ENCODE results near the gene LAMB1.

DNA sequence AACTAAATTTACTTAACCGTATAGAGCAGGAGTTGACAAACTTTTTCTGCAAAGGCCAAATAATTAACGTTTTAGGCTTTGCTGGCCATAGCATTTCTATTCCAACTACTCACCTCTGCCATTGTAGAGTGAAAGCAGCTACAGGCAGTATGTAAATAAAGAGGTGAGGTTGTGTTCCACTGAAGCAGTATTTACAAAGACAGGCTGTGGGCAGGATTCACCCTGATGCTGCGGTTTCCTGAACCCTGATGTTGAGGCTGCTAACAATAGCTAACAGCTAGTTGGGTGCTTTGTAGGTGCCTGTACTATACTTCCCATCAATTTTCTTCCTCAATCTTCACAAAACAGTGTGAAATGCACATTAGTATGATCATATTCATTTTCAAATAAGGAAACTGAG, 47.0 kb upstream of the LAMB1 start:
- TF ChIP-seq, protein P1, sequence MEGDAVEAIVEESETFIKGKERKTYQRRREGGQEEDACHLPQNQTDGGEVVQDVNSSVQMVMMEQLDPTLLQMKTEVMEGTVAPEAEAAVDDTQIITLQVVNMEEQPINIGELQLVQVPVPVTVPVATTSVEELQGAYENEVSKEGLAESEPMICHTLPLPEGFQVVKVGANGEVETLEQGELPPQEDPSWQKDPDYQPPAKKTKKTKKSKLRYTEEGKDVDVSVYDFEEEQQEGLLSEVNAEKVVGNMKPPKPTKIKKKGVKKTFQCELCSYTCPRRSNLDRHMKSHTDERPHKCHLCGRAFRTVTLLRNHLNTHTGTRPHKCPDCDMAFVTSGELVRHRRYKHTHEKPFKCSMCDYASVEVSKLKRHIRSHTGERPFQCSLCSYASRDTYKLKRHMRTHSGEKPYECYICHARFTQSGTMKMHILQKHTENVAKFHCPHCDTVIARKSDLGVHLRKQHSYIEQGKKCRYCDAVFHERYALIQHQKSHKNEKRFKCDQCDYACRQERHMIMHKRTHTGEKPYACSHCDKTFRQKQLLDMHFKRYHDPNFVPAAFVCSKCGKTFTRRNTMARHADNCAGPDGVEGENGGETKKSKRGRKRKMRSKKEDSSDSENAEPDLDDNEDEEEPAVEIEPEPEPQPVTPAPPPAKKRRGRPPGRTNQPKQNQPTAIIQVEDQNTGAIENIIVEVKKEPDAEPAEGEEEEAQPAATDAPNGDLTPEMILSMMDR (IDR thresholded peaks at IDR 0.05; ENCODE audit: low read depth, low read length) = no peak
- TF ChIP-seq EZH2phosphoT487 (IDR thresholded peaks at IDR 0.05; ENCODE audit: low read depth) = no peak

All from OCI-LY3 (cell line).